Fibroblast of lung (primary cell): Measurements from ENCODE around the gene NOS3. TPM values are rescaled to one million over a fixed set of nuclear protein-coding genes. Genes with fewer than 3 reads are reported as not detected.

Source experiments
- DNase-seq, 2 donors: peaks; one replicate each; pipeline versions ENCODE4 v3.0.0 to v3.0.0-alpha.2; 2010; ENCODE audit warnings: low read depth in 2 of 2
- H2AFZ ChIP-seq: 2 replicates; pipeline ENCODE4 v1.5.1; 2012; ENCODE audit warnings: low read length, control low read depth, inconsistent platforms
- H3K27ac ChIP-seq: 2 replicates; pipeline ENCODE4 v1.5.1; 2011; ENCODE audit warnings: low read length, control low read depth; ENCODE audit not compliant: insufficient read depth
- H3K27me3 ChIP-seq: 2 replicates; pipeline ENCODE4 v1.5.1; 2011; ENCODE audit warnings: mild to moderate bottlenecking, low read length; ENCODE audit not compliant: control insufficient read depth, insufficient read depth
- H3K36me3 ChIP-seq: 2 replicates; pipeline ENCODE4 v1.5.1; 2011; ENCODE audit warnings: low read length; ENCODE audit not compliant: control insufficient read depth, insufficient read depth
- H3K4me1 ChIP-seq: 2 replicates; pipeline ENCODE4 v1.5.1; 2011; ENCODE audit warnings: low read length; ENCODE audit not compliant: control insufficient read depth, insufficient read depth; ENCODE audit errors: extremely low read depth
- H3K4me2 ChIP-seq: 2 replicates; pipeline ENCODE4 v1.5.1; 2011; ENCODE audit warnings: low read length, control low read depth; ENCODE audit not compliant: insufficient read depth; ENCODE audit errors: extremely low read depth
- H3K4me3 ChIP-seq, 4 experiments: fragments of 200-600 bp in 1 of 4; sonication (generic) in 1 of 4; replicated peaks in 1 of 4; 2 replicates each; pipeline ENCODE4 v1.5.1; 2011 to 2016; ENCODE audit warnings: low read length in 4 of 4, low read depth in 3 of 4, mild to moderate bottlenecking in 3 of 4, control low read depth in 2 of 4, inconsistent platforms in 1 of 4, mixed read lengths in 1 of 4; ENCODE audit not compliant: insufficient read depth in 1 of 4; ENCODE audit errors: control extremely low read depth in 1 of 4
- H3K79me2 ChIP-seq: 2 replicates; pipeline ENCODE4 v1.5.1; 2012; ENCODE audit warnings: mild to moderate bottlenecking, low read length, inconsistent platforms; ENCODE audit not compliant: control insufficient read depth, insufficient read depth
- H3K9ac ChIP-seq: 2 replicates; pipeline ENCODE4 v1.5.1; 2011; ENCODE audit warnings: mild to moderate bottlenecking, low read length, control low read depth; ENCODE audit not compliant: insufficient read depth
- H3K9me3 ChIP-seq: 2 replicates; pipeline ENCODE4 v1.5.1; 2012; ENCODE audit warnings: low read depth, low read length; ENCODE audit not compliant: control insufficient read depth, insufficient read depth
- H4K20me1 ChIP-seq: 2 replicates; pipeline ENCODE4 v1.5.1; 2011; ENCODE audit warnings: low read length; ENCODE audit not compliant: control insufficient read depth, insufficient read depth; ENCODE audit errors: extremely low read depth
- EZH2 ChIP-seq: IDR thresholded peaks from 2 replicates; pipeline ENCODE4 v1.5.1; 2012; ENCODE audit warnings: low read length, control low read depth, mild to moderate bottlenecking; ENCODE audit errors: missing control alignments
- polyA plus RNA-seq, 2 donors: library from polyadenylated mRNA; depleted of rRNA in 1 of 2; stranded (reverse) in 1 of 2; unstranded in 1 of 2; fragments of >200 nt; gene quantifications; 2 replicates each; pipeline ENCODE4 v1.2.1, GENCODE V29; 2011 to 2012; ENCODE audit warnings: missing spikeins in 1 of 2
- total RNA-seq: library from RNA; depleted of rRNA; stranded (reverse); fragments of >200 nt; gene quantifications from 2 replicates; pipeline ENCODE4 v1.2.1, GENCODE V29; 2014
- TF ChIP-seq, protein P1 (sequence below), 2 donors: IDR thresholded peaks in 1 of 2; conservative IDR thresholded peaks in 1 of 2; 1 replicate in 1 of 2; 2 replicates in 1 of 2; pipeline ENCODE4 v1.5.1; 2011 to 2012; ENCODE audit warnings: low read length in 2 of 2, control low read depth in 1 of 2, inconsistent platforms in 1 of 2, low read depth in 1 of 2, mild to moderate bottlenecking in 1 of 2

The NOS3 gene
- total and polyA plus RNA-seq, 2 donors (not counting 1 experiment from before 2014, with no cell fraction given) = 0.12 to 0.50 TPM

- TF ChIP-seq, protein P1, sequence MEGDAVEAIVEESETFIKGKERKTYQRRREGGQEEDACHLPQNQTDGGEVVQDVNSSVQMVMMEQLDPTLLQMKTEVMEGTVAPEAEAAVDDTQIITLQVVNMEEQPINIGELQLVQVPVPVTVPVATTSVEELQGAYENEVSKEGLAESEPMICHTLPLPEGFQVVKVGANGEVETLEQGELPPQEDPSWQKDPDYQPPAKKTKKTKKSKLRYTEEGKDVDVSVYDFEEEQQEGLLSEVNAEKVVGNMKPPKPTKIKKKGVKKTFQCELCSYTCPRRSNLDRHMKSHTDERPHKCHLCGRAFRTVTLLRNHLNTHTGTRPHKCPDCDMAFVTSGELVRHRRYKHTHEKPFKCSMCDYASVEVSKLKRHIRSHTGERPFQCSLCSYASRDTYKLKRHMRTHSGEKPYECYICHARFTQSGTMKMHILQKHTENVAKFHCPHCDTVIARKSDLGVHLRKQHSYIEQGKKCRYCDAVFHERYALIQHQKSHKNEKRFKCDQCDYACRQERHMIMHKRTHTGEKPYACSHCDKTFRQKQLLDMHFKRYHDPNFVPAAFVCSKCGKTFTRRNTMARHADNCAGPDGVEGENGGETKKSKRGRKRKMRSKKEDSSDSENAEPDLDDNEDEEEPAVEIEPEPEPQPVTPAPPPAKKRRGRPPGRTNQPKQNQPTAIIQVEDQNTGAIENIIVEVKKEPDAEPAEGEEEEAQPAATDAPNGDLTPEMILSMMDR (conservative IDR thresholded peaks at IDR 0.05 in 1 of 2, IDR thresholded peaks at IDR 0.05 in 1 of 2; ENCODE audit: low read depth in 1 of 2, low read length in 2 of 2) = no peak
- no peak for TF ChIP-seq EZH2
- no peaks in the 10 kb centered on the region for H3K4me1 ChIP-seq
- H3K4me3 ChIP-seq = no peak overlapping the region
- H3K9me3 ChIP-seq = no peaks in the 10 kb centered on the region
- no peaks in the 10 kb centered on the region for H4K20me1 ChIP-seq
- no peak overlapping the region for H3K4me2 ChIP-seq
- H3K36me3 ChIP-seq = no peaks in the 10 kb centered on the region
- H2AFZ ChIP-seq = no peak overlapping the region
- no peak overlapping the region for H3K9ac ChIP-seq
- DNase-seq = no peak
- H3K79me2 ChIP-seq = no peaks in the 10 kb centered on the region
- H3K27me3 ChIP-seq = peaks cover 34% of the 10 kb centered on the region
- H3K27ac ChIP-seq = no peak overlapping the region
These were observed 9.2 kb upstream of the NOS3 start for GRCh38 chr7:150981644-150982043.

DNA sequence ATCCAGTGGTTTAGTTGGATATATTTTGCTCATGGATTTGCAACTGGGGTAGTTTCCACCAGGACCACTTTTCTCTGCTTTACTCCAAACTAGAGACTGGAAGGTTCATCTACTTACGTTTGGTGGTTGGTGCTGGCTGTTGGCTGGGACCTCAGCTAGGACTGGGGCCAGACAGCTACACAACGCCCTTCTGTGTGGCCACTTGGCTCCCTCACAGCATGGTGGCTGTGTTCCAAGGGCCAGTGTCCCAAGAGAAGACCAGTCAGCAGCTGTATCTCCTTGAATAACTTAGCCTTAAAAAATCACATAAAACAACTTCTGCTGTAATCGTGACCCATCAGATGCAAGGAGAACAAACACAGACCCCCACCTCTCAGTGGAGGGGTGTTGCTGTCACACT, 8.5 kb upstream of the NOS3 start:
- H3K27me3 ChIP-seq = peaks cover 27% of the 10 kb centered on the region

DNA sequence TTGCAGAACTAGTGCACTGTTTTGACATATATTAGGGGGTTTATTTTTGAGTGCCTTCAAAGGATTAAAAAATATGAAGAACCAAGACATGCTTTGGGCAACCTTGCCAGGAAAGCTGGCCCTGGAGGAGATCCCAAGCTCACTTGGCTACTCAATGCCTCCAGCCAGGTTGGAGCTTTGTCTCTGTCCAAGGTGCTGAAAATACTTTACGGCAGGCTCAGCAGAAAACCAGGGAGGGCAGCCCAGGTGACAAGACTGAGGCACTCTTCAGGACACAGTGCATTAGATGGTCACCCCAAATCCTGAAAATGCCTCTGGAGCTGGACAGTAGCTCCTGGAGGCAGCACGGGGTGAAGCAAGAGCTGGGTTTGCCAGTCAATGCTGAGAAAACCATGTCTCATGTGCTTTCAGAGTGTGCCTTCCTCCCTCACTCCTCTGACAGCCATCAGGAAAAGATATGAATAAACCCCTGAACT, 6.9 kb upstream of the NOS3 start:
- H3K4me2 ChIP-seq = no peak overlapping the region
- peaks cover 19% of the 10 kb centered on the region for H3K27me3 ChIP-seq
- H3K9ac ChIP-seq = no peak overlapping the region
- no peaks in the 10 kb centered on the region for H4K20me1 ChIP-seq
- no peak overlapping the region for H2AFZ ChIP-seq
- DNase-seq = peak in 1 of 2 donors; percentile 32
- no peak for TF ChIP-seq EZH2
- TF ChIP-seq, protein P1 (conservative IDR thresholded peaks at IDR 0.05 in 1 of 2, IDR thresholded peaks at IDR 0.05 in 1 of 2; ENCODE audit: low read depth in 1 of 2, low read length in 2 of 2) = no peak
- no peak overlapping the region for H3K27ac ChIP-seq
- no peak overlapping the region for H3K4me3 ChIP-seq
- no peaks in the 10 kb centered on the region for H3K9me3 ChIP-seq
- H3K36me3 ChIP-seq = no peaks in the 10 kb centered on the region
- H3K79me2 ChIP-seq = no peaks in the 10 kb centered on the region
- H3K4me1 ChIP-seq = no peaks in the 10 kb centered on the region

More for the DNA sequence above, 8.5 kb upstream of the NOS3 start:
- Histone ChIP-seq H3K4me3 (no peak overlapping the region), H3K4me1 (no peaks in the 10 kb centered on the region), H3K9me3 (no peaks in the 10 kb centered on the region), H3K36me3 (no peaks in the 10 kb centered on the region), H3K27ac (no peak overlapping the region), H4K20me1 (no peaks in the 10 kb centered on the region), H3K4me2 (no peak overlapping the region), H3K79me2 (no peaks in the 10 kb centered on the region), H2AFZ (no peak overlapping the region), H3K9ac (no peak overlapping the region)
- TF ChIP-seq EZH2 = no peak
- TF ChIP-seq, protein P1 (conservative IDR thresholded peaks at IDR 0.05 in 1 of 2, IDR thresholded peaks at IDR 0.05 in 1 of 2; ENCODE audit: low read depth in 1 of 2, low read length in 2 of 2) = no peak
- no peak for DNase-seq
